A549 (cell line): ENCODE results near the gene WDR82. TPM values are rescaled to one million over a fixed set of nuclear protein-coding genes. Genes with fewer than 3 reads are reported as not detected.

Experiments used
- ATAC-seq, 2 experiments: fragments of 200-7000 bp in 1 of 2; fragments of >200 bp in 1 of 2; cut with Nextera tagmentation in 1 of 2; cut with Tn5 transposase in 1 of 2; 3 replicates each; pipeline versions ENCODE4 v1.8.0 to v1.9.1; 2018 to 2020; ENCODE audit warnings: mild to moderate bottlenecking in 1 of 2, moderate library complexity in 1 of 2
- CTCF ChIA-PET: fragments of 300-600 bp; sonication (Branson Sonifier 250); formaldehyde crosslinking; extraction: SDS; loops from one replicate; lab custom pipeline; 2021; ENCODE audit warnings: antibody characterized with exemption, inconsistent platforms; lab: Yijun Ruan, JAX
- POLR2A ChIA-PET: fragments of 350-600 bp; formaldehyde crosslinking; extraction: SDS; loops from one replicate; lab custom pipeline; 2021; ENCODE audit warnings: antibody characterized with exemption, inconsistent platforms; lab: Yijun Ruan, JAX
- DNase-seq, 2 experiments: peaks; one replicate each; pipeline versions ENCODE4 v3.0.0 to v3.0.0-alpha.2; 2011 to 2016; ENCODE audit warnings: low read depth in 1 of 2, low spot score in 1 of 2
- FAIRE-seq: peaks from 2 replicates; lab custom pipeline; 2011; peaks lifted over from hg19 to GRCh38; lab: Jason Lieb, UNC
- H3K27ac ChIP-seq, 2 experiments: fragments of >200 bp; sonication (Bioruptor Twin); formaldehyde crosslinking; 3 replicates each; pipeline ENCODE4 v1.5.1; 2016 to 2017
- H3K4me1 ChIP-seq: fragments of >200 bp; sonication (Bioruptor Twin); formaldehyde crosslinking; 3 replicates; pipeline ENCODE4 v1.6.1; 2016
- H3K4me2 ChIP-seq: fragments of >200 bp; sonication (Bioruptor Twin); formaldehyde crosslinking; 3 replicates; pipeline ENCODE4 v1.6.1; 2016
- H3K4me3 ChIP-seq: fragments of >200 bp; sonication (Bioruptor Twin); formaldehyde crosslinking; 3 replicates; pipeline ENCODE4 v1.5.1; 2016
- H3K9me3 ChIP-seq: fragments of >200 bp; sonication (Bioruptor Twin); formaldehyde crosslinking; 3 replicates; pipeline ENCODE4 v1.6.1; 2016
- CHD2 ChIP-seq: fragments of 150-350 bp; IDR thresholded peaks from 2 replicates; pipeline ENCODE4 v1.6.1; 2014; ENCODE audit warnings: low read length; ENCODE audit not compliant: partially characterized antibody
- EHF ChIP-seq: fragments of 250-450 bp; sonication (Bioruptor Pico); IDR thresholded peaks from 2 replicates; pipeline ENCODE4 v1.5.0; 2020; ENCODE audit warnings: mild to moderate bottlenecking
- FOSB ChIP-seq: fragments of 250-450 bp; sonication (Bioruptor Pico); IDR thresholded peaks from 2 replicates; pipeline ENCODE4 v1.5.0; 2020; ENCODE audit warnings: mild to moderate bottlenecking, moderate library complexity
- FOSL2 ChIP-seq, 2 experiments: fragments of 450-650 bp in 1 of 2; fragments of >200 bp in 1 of 2; sonication (Bioruptor Twin) in 1 of 2; formaldehyde crosslinking; IDR thresholded peaks; 2 replicates each; pipeline versions ENCODE4 v1.5.0 to v1.6.1; 2016 to 2020; ENCODE audit warnings: mild to moderate bottlenecking in 1 of 2, moderate library complexity in 1 of 2
- FOXS1 ChIP-seq: fragments of 250-450 bp; sonication (Bioruptor Pico); IDR thresholded peaks from 2 replicates; pipeline ENCODE4 v1.5.0; 2020; ENCODE audit warnings: mild to moderate bottlenecking, moderate library complexity
- HDAC2 ChIP-seq: fragments of 200-600 bp; sonication (generic); IDR thresholded peaks from 2 replicates; pipeline ENCODE4 v1.6.1; 2016
- HEYL ChIP-seq: fragments of 250-450 bp; sonication (Bioruptor Pico); IDR thresholded peaks from 2 replicates; pipeline ENCODE4 v1.8.0; 2021; ENCODE audit warnings: mild to moderate bottlenecking, moderate library complexity
- HMGXB4 ChIP-seq: fragments of 250-450 bp; sonication (Bioruptor Pico); IDR thresholded peaks from 2 replicates; pipeline ENCODE4 v1.5.0; 2021; ENCODE audit warnings: mild to moderate bottlenecking, moderate library complexity, borderline replicate concordance
- MAZ ChIP-seq: fragments of 150-350 bp; IDR thresholded peaks from 2 replicates; pipeline ENCODE4 v1.6.1; 2014; ENCODE audit warnings: antibody characterized with exemption, low read depth, low read length, borderline replicate concordance
- NFE2L2 ChIP-seq: fragments of 150-350 bp; conservative IDR thresholded peaks from 2 replicates; pipeline ENCODE4 v1.6.1; 2014; ENCODE audit warnings: low read length
- NR3C1 ChIP-seq: fragments of >200 bp; sonication (Bioruptor Twin); formaldehyde crosslinking; IDR thresholded peaks from 3 replicates; pipeline ENCODE4 v1.6.1; 2017
- POLR2AphosphoS2 ChIP-seq: conservative IDR thresholded peaks from 2 replicates; pipeline ENCODE4 v1.6.1; 2012; ENCODE audit warnings: low read length, improper control_type of control experiment, inconsistent platforms
- SREBF2 ChIP-seq: fragments of 450-650 bp; IDR thresholded peaks from 2 replicates; pipeline ENCODE4 v1.6.1; 2014; ENCODE audit warnings: mild to moderate bottlenecking, moderate library complexity
- USF2 ChIP-seq: fragments of 450-650 bp; IDR thresholded peaks from 2 replicates; pipeline ENCODE4 v1.6.1; 2014; ENCODE audit warnings: antibody characterized with exemption
- WGBS: methylation state at CpG from one replicate; pipeline ENCODE4 v1.1.6; 2017; ENCODE audit errors: missing lambda C conversion rate; 5-methylcytosine and 5-hydroxymethylcytosine counted together
- polyA plus RNA-seq, 4 experiments: library from polyadenylated mRNA; depleted of rRNA in 3 of 4; stranded (reverse); fragments of >200 nt; fragmentation: RNase III in 1 of 4; extraction: RNeasy Plus Mini Kit Qiagen cat#74134 plus additional on column Dnase treatment in 1 of 4; gene quantifications; 2 replicates in 3 of 4; 3 replicates in 1 of 4; pipeline ENCODE4 v1.2.3, GENCODE V29; 2011 to 2017

The WDR82 gene
- polyA plus RNA-seq, 2 of the 4 experiments (the other 2 are of a cell fraction) = 50.6 to 52.7 TPM

- POLR2A ChIA-PET = interaction anchor here (0.7 kb wide), 1 partner anchor 9 kb away, joined by 3 read pairs; no protein-coding TSS in a partner anchor
- WGBS = 96% methylated on average over 1 of the region's 1 CpG
- Histone ChIP-seq H3K9me3 (no peaks in the 10 kb centered on the region), H3K27ac (no peak overlapping the region), H3K4me2 (no peak overlapping the region), H3K4me1 (peaks cover 28% of the 10 kb centered on the region), H3K4me3 (no peak overlapping the region)
- CTCF ChIA-PET = interaction anchor here (0.8 kb wide), 1 partner anchor 22 kb away, joined by 3 read pairs; no protein-coding TSS in a partner anchor
- no peak for ATAC-seq
- TF ChIP-seq SREBF2 = no peak
- no peak for TF ChIP-seq USF2
- TF ChIP-seq HEYL (CRISPR knock-in tag) = no peak
- TF ChIP-seq EHF (CRISPR knock-in tag) = no peak
- no peak for TF ChIP-seq HMGXB4 (CRISPR knock-in tag)
- no peak for TF ChIP-seq POLR2AphosphoS2
- no peak for TF ChIP-seq FOSB
- FAIRE-seq = no peak
- no peak for DNase-seq
Observed at GRCh38 chr3:52242039-52242438, 36.4 kb downstream of the WDR82 start.

- ChIA-PET POLR2A (interaction anchor here (1.4 kb wide), 1 partner anchor 38 kb away, joined by 7 read pairs; the partner anchor contains the start of gene WDR82), CTCF (interaction anchor here (0.7 to 1.8 kb wide), 5 partner anchors 10 to 206 kb away, joined by 3 to 10 read pairs (median 4); no protein-coding TSS in a partner anchor)
- ATAC-seq = no peak
- no peaks in the 10 kb centered on the region for H3K9me3 ChIP-seq
- no peak overlapping the region for H3K27ac ChIP-seq
- no peak for DNase-seq
- WGBS = 94% methylated on average over 4 of the region's 4 CpGs
- H3K4me2 ChIP-seq = no peak overlapping the region
- H3K4me3 ChIP-seq = no peak overlapping the region
- H3K4me1 ChIP-seq = peaks cover 38% of the 10 kb centered on the region
- no peak for FAIRE-seq
- TF ChIP-seq NFE2L2 = no peak
- TF ChIP-seq FOSL2 (IDR thresholded peaks at IDR 0.05) = no peak
- no peak for TF ChIP-seq FOSL2 (CRISPR knock-in tag; IDR thresholded peaks at IDR 0.05)
- TF ChIP-seq NR3C1 = no peak
- no peak for TF ChIP-seq HDAC2
- TF ChIP-seq FOXS1 (CRISPR knock-in tag) = no peak
- no peak for TF ChIP-seq MAZ
- TF ChIP-seq CHD2 = no peak
Observed at GRCh38 chr3:52240886-52241370, 37.5 kb downstream of the WDR82 start.

- ChIA-PET CTCF (interaction anchor here (0.7 to 1.8 kb wide), 5 partner anchors 9 to 207 kb away, joined by 3 to 10 read pairs (median 4); no protein-coding TSS in a partner anchor), POLR2A (interaction anchor here (1.4 kb wide), 1 partner anchor 38 kb away, joined by 7 read pairs; the partner anchor contains the start of gene WDR82)
- Histone ChIP-seq H3K4me1 (peaks cover 37% of the 10 kb centered on the region), H3K4me3 (peak overlapping the region; percentile 96), H3K4me2 (peak overlapping the region; percentile 79), H3K27ac (peak overlapping the region; percentile 98; a peak in 3 of 6 replicates), H3K9me3 (no peaks in the 10 kb centered on the region)
- peak in 1 of 2 experiments; percentile 49 for DNase-seq
- WGBS = 100% methylated on average over 1 of the region's 1 CpG
- 0 out of 6 replicates have a peak, but pooled peaks of 1 of the 2 experiments have one; percentile 7 for ATAC-seq
- no peak for FAIRE-seq
- TF ChIP-seq FOSL2 (IDR thresholded peaks at IDR 0.05) (no peak), FOSL2 (CRISPR knock-in tag; IDR thresholded peaks at IDR 0.05) (0 out of 2 replicates have a peak, but pooled peaks have one; percentile 12), MAZ (no peak)
Observed at GRCh38 chr3:52240059-52240885, 38.2 kb downstream of the WDR82 start.
